ENCODE results near the gene AKAP8. TPM values are rescaled to one million over a fixed set of nuclear protein-coding genes. Genes with fewer than 3 reads are reported as not detected.
A peak's percentile ranks its signal among the peaks of the same experiment; 100 is the strongest.

The AKAP8 gene
- total RNA-seq, 4 donors from 2014 or later: 27.1 to 86.6 (median 58.5) TPM

- no peak overlapping the region for H3K4me3 ChIP-seq
- H3K9me3 ChIP-seq: no peaks in the 10 kb centered on the region
- TF ChIP-seq POLR2A (IDR thresholded peaks at IDR 0.05) (no peak), CTCF (IDR thresholded peaks at IDR 0.05) (no peak)
- H3K27ac ChIP-seq: no peak overlapping the region
- H3K36me3 ChIP-seq: peaks cover 0 to 69% (median 0%) of the 10 kb centered on the region in 3 donors
- no peaks in the 10 kb centered on the region for H3K27me3 ChIP-seq
- peaks cover 0 to 7% (median 0%) of the 10 kb centered on the region in 4 donors for H3K4me1 ChIP-seq
- DNase-seq: peak in 1 of 3 donors; percentile 35
Observed at GRCh38 chr19:15424692-15425272, 45.2 kb upstream of the AKAP8 start.

- H3K36me3 ChIP-seq: peaks cover 0 to 64% (median 0%) of the 10 kb centered on the region in 3 donors
- no peaks in the 10 kb centered on the region for H3K9me3 ChIP-seq
- peak in 1 of 3 donors; percentile 40 for DNase-seq
- no peak overlapping the region for H3K4me3 ChIP-seq
- H3K4me1 ChIP-seq: peaks cover 0 to 10% (median 2%) of the 10 kb centered on the region in 4 donors
- no peak for TF ChIP-seq POLR2A (IDR thresholded peaks at IDR 0.05)
- TF ChIP-seq CTCF (IDR thresholded peaks at IDR 0.05): no peak
- no peaks in the 10 kb centered on the region for H3K27me3 ChIP-seq
- H3K27ac ChIP-seq: no peak overlapping the region
Observed at GRCh38 chr19:15424121-15424520, 44.5 kb upstream of the AKAP8 start.

GRCh38 chr19:15423130-15423529 is 43.5 kb upstream of the AKAP8 start:
- Histone ChIP-seq H3K9me3 (no peaks in the 10 kb centered on the region), H3K27ac (no peak overlapping the region), H3K4me3 (no peak overlapping the region), H3K27me3 (no peaks in the 10 kb centered on the region), H3K36me3 (peaks cover 0 to 57% (median 0%) of the 10 kb centered on the region in 3 donors), H3K4me1 (peaks cover 0 to 10% (median 2%) of the 10 kb centered on the region in 4 donors)
- no peak for DNase-seq
- TF ChIP-seq CTCF (IDR thresholded peaks at IDR 0.05): no peak
- TF ChIP-seq POLR2A (IDR thresholded peaks at IDR 0.05): no peak

- Histone ChIP-seq H3K27ac (no peak overlapping the region), H3K4me3 (no peak overlapping the region), H3K4me1 (peaks cover 0 to 14% (median 5%) of the 10 kb centered on the region in 4 donors), H3K9me3 (no peaks in the 10 kb centered on the region), H3K27me3 (no peaks in the 10 kb centered on the region), H3K36me3 (peaks cover 0 to 50% (median 0%) of the 10 kb centered on the region in 3 donors)
- TF ChIP-seq CTCF (IDR thresholded peaks at IDR 0.05): no peak
- TF ChIP-seq POLR2A (IDR thresholded peaks at IDR 0.05): no peak
- peak in 1 of 3 donors; percentile 39 for DNase-seq
Observed at GRCh38 chr19:15422296-15423075, 42.9 kb upstream of the AKAP8 start.

GRCh38 chr19:15421721-15422260 is 42.2 kb upstream of the AKAP8 start:
- TF ChIP-seq POLR2A (IDR thresholded peaks at IDR 0.05) (no peak), CTCF (IDR thresholded peaks at IDR 0.05) (no peak)
- peak in 1 of 3 donors; percentile 41 for DNase-seq
- no peak overlapping the region for H3K4me3 ChIP-seq
- H3K36me3 ChIP-seq: peaks cover 0 to 43% (median 0%) of the 10 kb centered on the region in 3 donors
- no peaks in the 10 kb centered on the region for H3K9me3 ChIP-seq
- peak overlapping the region in 1 of 4 donors; percentile 13 for H3K27ac ChIP-seq
- H3K4me1 ChIP-seq: peaks cover 0 to 21% (median 6%) of the 10 kb centered on the region in 4 donors
- no peaks in the 10 kb centered on the region for H3K27me3 ChIP-seq

All from Peyer's patch (tissue), 4 donors.